OCI-LY3 (cell line): ENCODE data around the gene GNAL.

Source experiments
- EZH2phosphoT487 ChIP-seq: fragments of 200-600 bp; shearing (Covaris generic); IDR thresholded peaks from 2 replicates; pipeline ENCODE4 v1.6.1; 2018; ENCODE audit warnings: antibody characterized with exemption, mixed run types, low read depth
- TF ChIP-seq, protein P1 (sequence below): fragments of 200-600, 300-600 bp; sonication (generic); IDR thresholded peaks from 2 replicates; pipeline ENCODE4 v1.5.1; 2014; ENCODE audit warnings: antibody characterized with exemption, low read length, low read depth

DNA sequence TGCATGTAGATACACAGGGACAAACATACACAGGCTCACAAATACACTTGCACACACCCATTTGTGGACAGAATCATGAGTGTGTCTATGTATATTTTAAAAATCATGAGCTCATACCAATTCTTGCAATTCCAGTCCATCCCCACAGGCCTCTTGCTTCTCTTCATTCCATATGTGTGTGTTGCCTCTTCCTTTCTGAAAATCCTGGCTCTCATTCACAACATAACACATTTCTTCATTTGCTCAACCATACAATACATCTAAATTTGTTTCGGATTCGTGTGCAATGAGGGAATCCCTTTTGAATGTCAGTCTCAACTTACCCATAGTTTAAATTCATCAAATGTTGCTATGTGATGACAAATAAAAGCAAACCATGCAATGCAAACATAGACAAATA is 51.4 kb downstream of the GNAL start:
- no peak for TF ChIP-seq EZH2phosphoT487
- TF ChIP-seq, protein P1, sequence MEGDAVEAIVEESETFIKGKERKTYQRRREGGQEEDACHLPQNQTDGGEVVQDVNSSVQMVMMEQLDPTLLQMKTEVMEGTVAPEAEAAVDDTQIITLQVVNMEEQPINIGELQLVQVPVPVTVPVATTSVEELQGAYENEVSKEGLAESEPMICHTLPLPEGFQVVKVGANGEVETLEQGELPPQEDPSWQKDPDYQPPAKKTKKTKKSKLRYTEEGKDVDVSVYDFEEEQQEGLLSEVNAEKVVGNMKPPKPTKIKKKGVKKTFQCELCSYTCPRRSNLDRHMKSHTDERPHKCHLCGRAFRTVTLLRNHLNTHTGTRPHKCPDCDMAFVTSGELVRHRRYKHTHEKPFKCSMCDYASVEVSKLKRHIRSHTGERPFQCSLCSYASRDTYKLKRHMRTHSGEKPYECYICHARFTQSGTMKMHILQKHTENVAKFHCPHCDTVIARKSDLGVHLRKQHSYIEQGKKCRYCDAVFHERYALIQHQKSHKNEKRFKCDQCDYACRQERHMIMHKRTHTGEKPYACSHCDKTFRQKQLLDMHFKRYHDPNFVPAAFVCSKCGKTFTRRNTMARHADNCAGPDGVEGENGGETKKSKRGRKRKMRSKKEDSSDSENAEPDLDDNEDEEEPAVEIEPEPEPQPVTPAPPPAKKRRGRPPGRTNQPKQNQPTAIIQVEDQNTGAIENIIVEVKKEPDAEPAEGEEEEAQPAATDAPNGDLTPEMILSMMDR: no peak
